ENCODE results near the gene ZBTB40.

ZBTB40 gene

GRCh38 chr1:22547186-22547817 lies 95.7 kb downstream of the ZBTB40 start:
- Histone ChIP-seq H3K79me2 (ENCODE audit: low read length) (no peaks in the 10 kb centered on the region), H3K4me1 (ENCODE audit: low read length) (no peaks in the 10 kb centered on the region), H3K9ac (ENCODE audit: low read length) (no peak overlapping the region), H3K9me3 (replicated peaks; ENCODE audit: insufficient read depth, low read length) (no peaks in the 10 kb centered on the region), H2AFZ (ENCODE audit: low read length) (no peak overlapping the region), H3K4me3 (ENCODE audit: low read length) (no peak overlapping the region), H3K27ac (ENCODE audit: low read length) (no peak overlapping the region), H3K9me2 (replicated peaks; ENCODE audit: insufficient read depth, low read length) (no peaks in the 10 kb centered on the region), H3F3A (ENCODE audit: insufficient read depth, low read length) (no peaks in the 10 kb centered on the region), H3K36me3 (replicated peaks; ENCODE audit: insufficient read depth, low read length) (no peaks in the 10 kb centered on the region), H3K27me3 (replicated peaks; ENCODE audit: insufficient read depth, low read length) (peaks cover 74% of the 10 kb centered on the region), H3K4me2 (ENCODE audit: low read depth, low read length) (no peak overlapping the region), H4K20me1 (ENCODE audit: insufficient read depth, low read length) (no peaks in the 10 kb centered on the region)
- no peak for TF ChIP-seq EZH2phosphoT487 (IDR thresholded peaks at IDR 0.05; ENCODE audit: low read length)
- no peak for TF ChIP-seq EZH2 (optimal IDR thresholded peaks at IDR 0.05; ENCODE audit: low read depth, low read length)
- no peak for TF ChIP-seq CTCF (IDR thresholded peaks at IDR 0.05; ENCODE audit: low read length)
- DNase-seq: no peak

DNA sequence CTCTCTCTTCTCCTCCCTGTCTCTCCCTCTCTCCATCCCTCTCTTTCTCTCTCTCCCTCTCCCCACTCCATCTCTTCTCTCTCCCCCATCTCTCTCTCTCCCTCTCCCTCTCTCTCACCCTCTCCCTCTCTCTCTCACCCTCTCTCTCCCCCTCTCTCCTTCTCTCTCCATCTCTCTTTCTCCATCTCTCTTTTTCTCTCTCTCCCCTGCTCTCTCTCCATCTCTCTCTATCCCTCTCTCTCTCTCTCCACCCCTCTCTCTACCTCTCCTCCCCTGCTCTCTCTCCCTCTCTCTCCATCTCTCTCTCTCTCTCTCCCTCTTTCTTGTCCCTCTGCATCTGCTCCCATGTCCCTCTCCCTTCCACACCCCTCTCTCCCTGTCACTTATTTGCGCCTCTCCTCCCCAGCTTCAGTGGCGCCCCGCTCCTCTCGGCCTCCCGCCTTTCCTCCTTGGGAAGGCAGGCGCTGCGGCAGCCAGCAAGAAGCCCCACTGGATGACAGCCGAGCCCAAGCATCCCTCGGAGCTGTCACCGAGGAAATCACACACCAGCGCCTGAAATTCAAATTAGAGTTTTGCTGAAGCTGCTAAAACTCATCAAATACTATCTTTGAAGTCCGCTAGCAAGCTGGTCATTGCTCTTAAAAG lies 96.3 kb downstream of the ZBTB40 start:
- no peak overlapping the region for H3K27ac ChIP-seq (ENCODE audit: low read length)
- no peaks in the 10 kb centered on the region for H3F3A ChIP-seq (ENCODE audit: insufficient read depth, low read length)
- no peaks in the 10 kb centered on the region for H3K4me1 ChIP-seq (ENCODE audit: low read length)
- no peaks in the 10 kb centered on the region for H3K9me3 ChIP-seq (replicated peaks; ENCODE audit: insufficient read depth, low read length)
- H3K4me3 ChIP-seq (ENCODE audit: low read length): no peak overlapping the region
- H3K79me2 ChIP-seq (ENCODE audit: low read length): no peaks in the 10 kb centered on the region
- TF ChIP-seq EZH2 (optimal IDR thresholded peaks at IDR 0.05; ENCODE audit: low read depth, low read length): no peak
- no peak for TF ChIP-seq CTCF (IDR thresholded peaks at IDR 0.05; ENCODE audit: low read length)
- TF ChIP-seq EZH2phosphoT487 (IDR thresholded peaks at IDR 0.05; ENCODE audit: low read length): no peak
- H3K27me3 ChIP-seq (replicated peaks; ENCODE audit: insufficient read depth, low read length): peaks cover 81% of the 10 kb centered on the region
- no peaks in the 10 kb centered on the region for H3K36me3 ChIP-seq (replicated peaks; ENCODE audit: insufficient read depth, low read length)
- no peak overlapping the region for H3K9ac ChIP-seq (ENCODE audit: low read length)
- no peaks in the 10 kb centered on the region for H3K9me2 ChIP-seq (replicated peaks; ENCODE audit: insufficient read depth, low read length)
- no peak overlapping the region for H2AFZ ChIP-seq (ENCODE audit: low read length)
- H4K20me1 ChIP-seq (ENCODE audit: insufficient read depth, low read length): no peaks in the 10 kb centered on the region
- no peak for DNase-seq
- no peak overlapping the region for H3K4me2 ChIP-seq (ENCODE audit: low read depth, low read length)

DNA sequence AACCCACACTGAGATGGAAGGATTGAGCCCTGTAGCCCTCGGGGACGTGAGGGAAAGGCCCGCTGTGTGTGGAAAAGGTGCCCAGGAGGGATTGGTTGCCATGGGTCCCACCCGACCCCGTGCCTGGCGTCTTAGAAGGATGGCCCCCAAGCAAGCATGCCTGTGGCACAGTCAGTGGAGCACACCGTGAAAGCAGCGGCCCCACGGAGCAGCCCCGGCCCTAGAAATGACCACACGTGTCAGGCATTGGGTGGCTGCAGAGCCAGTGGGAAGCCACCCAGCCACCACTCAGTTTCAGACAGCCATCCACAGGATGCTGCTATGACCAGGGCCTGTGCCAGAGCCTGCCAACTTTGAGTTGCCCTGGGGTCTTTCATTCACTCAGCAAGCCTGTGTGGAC lies 98.4 kb downstream of the ZBTB40 start:
- no peaks in the 10 kb centered on the region for H3K79me2 ChIP-seq (ENCODE audit: low read length)
- no peak overlapping the region for H3K27ac ChIP-seq (ENCODE audit: low read length)
- no peaks in the 10 kb centered on the region for H3K9me2 ChIP-seq (replicated peaks; ENCODE audit: insufficient read depth, low read length)
- no peaks in the 10 kb centered on the region for H3K9me3 ChIP-seq (replicated peaks; ENCODE audit: insufficient read depth, low read length)
- H3K36me3 ChIP-seq (replicated peaks; ENCODE audit: insufficient read depth, low read length): no peaks in the 10 kb centered on the region
- no peak overlapping the region for H2AFZ ChIP-seq (ENCODE audit: low read length)
- no peak overlapping the region for H3K9ac ChIP-seq (ENCODE audit: low read length)
- H4K20me1 ChIP-seq (ENCODE audit: insufficient read depth, low read length): no peaks in the 10 kb centered on the region
- TF ChIP-seq CTCF (IDR thresholded peaks at IDR 0.05; ENCODE audit: low read length) (no peak), EZH2 (optimal IDR thresholded peaks at IDR 0.05; ENCODE audit: low read depth, low read length) (no peak), EZH2phosphoT487 (IDR thresholded peaks at IDR 0.05; ENCODE audit: low read length) (no peak)
- H3K4me3 ChIP-seq (ENCODE audit: low read length): no peak overlapping the region
- no peaks in the 10 kb centered on the region for H3K4me1 ChIP-seq (ENCODE audit: low read length)
- no peak overlapping the region for H3K4me2 ChIP-seq (ENCODE audit: low read depth, low read length)
- no peaks in the 10 kb centered on the region for H3F3A ChIP-seq (ENCODE audit: insufficient read depth, low read length)
- DNase-seq: no peak
- H3K27me3 ChIP-seq (replicated peaks; ENCODE audit: insufficient read depth, low read length): peaks cover 96% of the 10 kb centered on the region
